Left ventricle myocardium inferior (tissue), 1 donor: Measurements from ENCODE around the gene CISD1. TPM values are rescaled to one million over a fixed set of nuclear protein-coding genes. Genes with fewer than 3 reads are reported as not detected.
A peak's percentile ranks its signal among the peaks of the same experiment; 100 is the strongest.

Source experiments
- DNase-seq: peaks from one replicate; pipeline ENCODE4 v3.0.0-alpha.2; 2020
- H3K27ac ChIP-seq: fragments of 200-600 bp; replicated peaks from 2 replicates; pipeline ENCODE4 v1.8.0; 2021
- H3K27me3 ChIP-seq: fragments of 200-600 bp; 2 replicates; pipeline ENCODE4 v1.8.0; 2021; ENCODE audit warnings: low read depth
- H3K36me3 ChIP-seq: fragments of 200-600 bp; 2 replicates; pipeline ENCODE4 v1.8.0; 2021
- H3K4me1 ChIP-seq: fragments of 200-600 bp; 2 replicates; pipeline ENCODE4 v1.8.0; 2021
- H3K4me3 ChIP-seq: fragments of 200-600 bp; 2 replicates; pipeline ENCODE4 v1.8.0; 2021; ENCODE audit warnings: mild to moderate bottlenecking, moderate library complexity
- H3K9me3 ChIP-seq: fragments of 200-600 bp; replicated peaks from 2 replicates; pipeline ENCODE4 v1.8.0; 2021
- intact Hi-C: fragments of 100-400 bp; cut with micrococcal nuclease; formaldehyde crosslinking; loops from one replicate; pipeline ENCODE4 v1.11.0; 2022
- total RNA-seq: library from RNA; stranded (reverse); fragmentation: NEBNext Ultra II Directional; extraction: Animal tissue kit (Norgen Biotek cat#: 25700); gene quantifications from one replicate; pipeline ENCODE4 v1.2.1, GENCODE V29; 2021
- TF ChIP-seq, protein P1 (sequence below): fragments of 200-600 bp; IDR thresholded peaks from 2 replicates; pipeline ENCODE4 v1.8.0; 2021; ENCODE audit warnings: antibody characterized with exemption, mild to moderate bottlenecking, borderline replicate concordance
- donor health status: DM: no; HTN: yes; CAD: no; lungs with severe emphysema.

Gene CISD1
- total RNA-seq, 1 donor from 2014 or later = 173 TPM

DNA sequence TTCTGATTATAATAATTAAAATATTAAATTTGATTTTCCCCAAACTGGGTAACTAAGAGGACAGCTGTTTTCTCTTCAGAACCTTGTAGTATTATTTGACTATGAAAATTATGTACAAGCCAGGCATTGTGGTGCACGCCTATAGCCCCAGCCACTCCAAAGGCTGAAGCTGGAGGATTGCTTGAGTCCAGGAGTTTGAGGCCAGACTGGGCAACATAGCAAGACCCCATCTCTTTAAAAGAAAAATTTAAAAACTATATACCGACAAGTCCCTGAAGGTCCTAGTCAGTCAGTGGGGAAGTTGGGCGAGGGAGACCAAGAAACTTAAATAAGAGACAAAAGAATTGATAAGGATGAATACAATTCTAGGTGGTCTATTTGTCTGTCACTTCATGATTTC, 38.7 kb downstream of the CISD1 start:
- TF ChIP-seq, protein P1, sequence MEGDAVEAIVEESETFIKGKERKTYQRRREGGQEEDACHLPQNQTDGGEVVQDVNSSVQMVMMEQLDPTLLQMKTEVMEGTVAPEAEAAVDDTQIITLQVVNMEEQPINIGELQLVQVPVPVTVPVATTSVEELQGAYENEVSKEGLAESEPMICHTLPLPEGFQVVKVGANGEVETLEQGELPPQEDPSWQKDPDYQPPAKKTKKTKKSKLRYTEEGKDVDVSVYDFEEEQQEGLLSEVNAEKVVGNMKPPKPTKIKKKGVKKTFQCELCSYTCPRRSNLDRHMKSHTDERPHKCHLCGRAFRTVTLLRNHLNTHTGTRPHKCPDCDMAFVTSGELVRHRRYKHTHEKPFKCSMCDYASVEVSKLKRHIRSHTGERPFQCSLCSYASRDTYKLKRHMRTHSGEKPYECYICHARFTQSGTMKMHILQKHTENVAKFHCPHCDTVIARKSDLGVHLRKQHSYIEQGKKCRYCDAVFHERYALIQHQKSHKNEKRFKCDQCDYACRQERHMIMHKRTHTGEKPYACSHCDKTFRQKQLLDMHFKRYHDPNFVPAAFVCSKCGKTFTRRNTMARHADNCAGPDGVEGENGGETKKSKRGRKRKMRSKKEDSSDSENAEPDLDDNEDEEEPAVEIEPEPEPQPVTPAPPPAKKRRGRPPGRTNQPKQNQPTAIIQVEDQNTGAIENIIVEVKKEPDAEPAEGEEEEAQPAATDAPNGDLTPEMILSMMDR = no peak
- Histone ChIP-seq H3K27ac (no peak overlapping the region), H3K4me1 (no peaks in the 10 kb centered on the region), H3K27me3 (peaks cover 20% of the 10 kb centered on the region), H3K9me3 (no peaks in the 10 kb centered on the region), H3K36me3 (no peaks in the 10 kb centered on the region), H3K4me3 (no peak overlapping the region)
- DNase-seq = no peak
- intact Hi-C loops = no loop called here

DNA sequence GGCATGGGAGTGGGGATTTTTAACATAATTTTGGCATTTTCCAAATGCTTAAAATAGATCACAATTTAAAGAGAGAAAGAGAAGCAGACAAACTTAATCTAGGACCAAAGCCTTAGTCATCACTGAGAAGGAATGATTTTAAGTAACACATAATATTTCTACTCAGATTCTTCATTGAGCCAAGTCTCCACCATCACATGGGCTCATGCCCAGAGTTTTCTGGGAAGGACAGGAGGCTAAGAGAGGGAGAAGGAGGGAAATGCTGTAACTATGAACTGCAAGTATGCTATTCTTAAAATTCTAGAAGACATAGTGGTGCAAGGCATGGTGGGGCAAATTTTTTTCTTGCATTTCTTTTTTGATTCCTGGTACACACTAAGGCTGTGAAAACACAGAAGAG, 42.1 kb downstream of the CISD1 start:
- TF ChIP-seq, protein P1 = no peak
- H3K4me1 ChIP-seq = no peaks in the 10 kb centered on the region
- no peak overlapping the region for H3K4me3 ChIP-seq
- DNase-seq = no peak
- intact Hi-C loops = no loop called here
- H3K36me3 ChIP-seq = no peaks in the 10 kb centered on the region
- H3K27ac ChIP-seq = no peak overlapping the region
- H3K27me3 ChIP-seq = peaks cover 11% of the 10 kb centered on the region
- H3K9me3 ChIP-seq = no peaks in the 10 kb centered on the region

DNA sequence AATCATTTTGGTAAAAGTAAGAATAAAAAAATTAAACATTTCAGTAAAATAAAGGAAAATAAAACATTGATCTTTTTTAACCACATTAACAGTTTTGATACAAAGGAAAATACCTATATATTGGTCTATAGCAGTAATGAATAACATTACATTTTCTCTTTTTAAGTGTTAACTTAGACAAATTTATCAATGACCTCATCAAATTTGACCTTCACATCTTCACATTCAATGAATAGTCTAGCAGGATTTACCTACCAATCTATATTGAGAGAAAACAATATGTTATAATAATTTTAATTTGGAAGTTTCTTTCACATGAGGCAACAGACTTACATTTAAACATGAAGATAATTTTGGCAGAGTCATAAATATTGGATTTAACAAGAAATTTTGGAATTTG, 47.9 kb downstream of the CISD1 start:
- H3K27me3 ChIP-seq = no peaks in the 10 kb centered on the region
- no peak for DNase-seq
- TF ChIP-seq, protein P1 = no peak
- no peak overlapping the region for H3K4me3 ChIP-seq
- no peaks in the 10 kb centered on the region for H3K9me3 ChIP-seq
- no peak overlapping the region for H3K27ac ChIP-seq
- intact Hi-C loops = no loop called here
- H3K4me1 ChIP-seq = no peaks in the 10 kb centered on the region
- H3K36me3 ChIP-seq = no peaks in the 10 kb centered on the region

DNA sequence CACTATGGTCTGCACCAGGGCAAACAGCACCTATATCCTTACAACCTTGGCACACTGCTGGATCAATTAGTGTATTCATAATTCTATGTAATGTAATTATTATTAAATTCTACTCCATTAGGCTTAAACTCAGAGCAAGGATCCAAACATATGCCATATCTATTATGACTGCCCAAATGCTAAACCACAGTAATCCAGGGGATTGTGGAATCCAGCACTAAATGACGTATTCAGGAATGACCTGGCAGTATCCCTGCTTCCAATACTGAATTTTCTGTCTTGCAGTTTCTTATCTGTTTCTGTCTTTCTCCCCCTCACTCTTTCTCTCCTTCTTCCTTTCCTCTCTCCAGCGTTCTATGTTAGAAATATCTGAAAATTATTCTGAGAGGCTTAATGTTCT, 49.4 kb downstream of the CISD1 start:
- Histone ChIP-seq H3K4me1 (no peaks in the 10 kb centered on the region), H3K27ac (no peak overlapping the region), H3K9me3 (no peaks in the 10 kb centered on the region), H3K36me3 (no peaks in the 10 kb centered on the region), H3K27me3 (no peaks in the 10 kb centered on the region), H3K4me3 (no peak overlapping the region)
- TF ChIP-seq, protein P1 = no peak
- intact Hi-C loops = no loop called here
- no peak for DNase-seq

DNA sequence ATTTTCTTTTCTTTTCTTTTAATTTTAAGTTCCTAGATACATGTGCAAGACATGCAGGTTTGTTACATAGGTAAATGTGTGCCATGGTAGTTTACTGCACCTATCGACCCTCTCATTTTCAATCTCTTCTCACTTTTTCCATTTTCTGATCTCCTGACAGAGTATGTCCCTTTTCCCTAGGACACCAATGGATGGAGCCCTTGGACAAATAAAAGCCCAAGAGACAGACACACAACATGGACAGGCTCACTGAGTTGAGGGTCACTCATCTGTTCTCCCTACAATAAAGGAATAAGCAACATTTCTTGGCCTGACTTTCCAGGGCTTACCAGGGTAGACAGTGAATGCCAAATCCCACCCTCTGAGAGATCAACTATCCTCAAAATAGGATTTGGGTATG, 50.6 kb downstream of the CISD1 start:
- Histone ChIP-seq H3K36me3 (no peaks in the 10 kb centered on the region), H3K4me3 (no peak overlapping the region), H3K27me3 (no peaks in the 10 kb centered on the region), H3K4me1 (no peaks in the 10 kb centered on the region), H3K9me3 (no peaks in the 10 kb centered on the region), H3K27ac (no peak overlapping the region)
- TF ChIP-seq, protein P1 = peak; percentile 17
- DNase-seq = no peak
- intact Hi-C loops = no loop called here

DNA sequence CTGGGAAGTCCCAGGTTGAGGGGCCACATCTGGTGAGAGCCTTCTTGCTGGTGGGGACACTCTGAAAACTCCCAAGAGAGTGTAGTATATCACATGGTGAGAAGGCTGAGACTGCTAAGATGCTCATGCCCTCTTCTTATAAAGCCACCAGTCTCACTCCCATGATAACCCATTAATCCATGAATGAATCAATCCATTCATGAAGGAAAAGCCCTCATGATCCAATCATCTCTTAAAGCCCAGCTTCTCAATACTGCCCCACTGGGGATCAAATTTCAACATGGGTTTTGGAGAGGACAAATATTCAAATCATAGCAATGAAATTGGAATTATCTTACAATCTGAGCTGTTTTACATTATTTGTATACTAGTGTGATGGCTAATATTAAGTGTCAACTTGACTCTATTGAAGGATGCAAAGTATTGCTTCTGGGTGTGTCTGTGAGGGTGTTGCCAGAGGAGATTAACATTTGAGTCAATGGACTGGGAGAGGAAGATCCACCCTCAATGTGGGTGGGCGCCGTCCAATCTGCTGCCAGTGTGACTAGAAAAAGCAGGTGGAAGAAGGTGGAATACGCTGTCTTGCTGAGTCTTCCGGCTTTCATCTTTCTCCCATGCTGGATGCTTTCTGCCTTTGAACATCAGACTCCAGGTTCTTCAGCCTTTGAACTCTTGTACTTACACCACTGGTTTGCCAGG, 51.5 kb downstream of the CISD1 start:
- Histone ChIP-seq H3K27ac (no peak overlapping the region), H3K4me1 (no peaks in the 10 kb centered on the region)

More for the DNA sequence above, 51.5 kb downstream of the CISD1 start:
- Histone ChIP-seq H3K4me3 (no peak overlapping the region), H3K36me3 (no peaks in the 10 kb centered on the region), H3K9me3 (no peaks in the 10 kb centered on the region), H3K27me3 (no peaks in the 10 kb centered on the region)
- intact Hi-C loops = no loop called here
- DNase-seq = no peak
- TF ChIP-seq, protein P1 = no peak
